GM19351 (cell line): Measurements from ENCODE around the gene PGGT1B.
A peak's percentile ranks its signal among the peaks of the same experiment; 100 is the strongest.

ENCODE experiments used
- ATAC-seq: cut with Tn5 transposase; IDR thresholded peaks from one replicate; pipeline ENCODE4 v1.9.1; 2021; ENCODE audit warnings: mild to moderate bottlenecking, moderate library complexity; ENCODE audit not compliant: unreplicated experiment

Gene PGGT1B

GRCh38 chr5:115184770-115185169 is 77.9 kb downstream of the PGGT1B start:
- no peak for ATAC-seq

GRCh38 chr5:115181757-115182156 is 80.9 kb downstream of the PGGT1B start:
- ATAC-seq, result no peak

- peak; percentile 74 for ATAC-seq
These were observed 82.4 kb downstream of the PGGT1B start for GRCh38 chr5:115180165-115180709.

DNA sequence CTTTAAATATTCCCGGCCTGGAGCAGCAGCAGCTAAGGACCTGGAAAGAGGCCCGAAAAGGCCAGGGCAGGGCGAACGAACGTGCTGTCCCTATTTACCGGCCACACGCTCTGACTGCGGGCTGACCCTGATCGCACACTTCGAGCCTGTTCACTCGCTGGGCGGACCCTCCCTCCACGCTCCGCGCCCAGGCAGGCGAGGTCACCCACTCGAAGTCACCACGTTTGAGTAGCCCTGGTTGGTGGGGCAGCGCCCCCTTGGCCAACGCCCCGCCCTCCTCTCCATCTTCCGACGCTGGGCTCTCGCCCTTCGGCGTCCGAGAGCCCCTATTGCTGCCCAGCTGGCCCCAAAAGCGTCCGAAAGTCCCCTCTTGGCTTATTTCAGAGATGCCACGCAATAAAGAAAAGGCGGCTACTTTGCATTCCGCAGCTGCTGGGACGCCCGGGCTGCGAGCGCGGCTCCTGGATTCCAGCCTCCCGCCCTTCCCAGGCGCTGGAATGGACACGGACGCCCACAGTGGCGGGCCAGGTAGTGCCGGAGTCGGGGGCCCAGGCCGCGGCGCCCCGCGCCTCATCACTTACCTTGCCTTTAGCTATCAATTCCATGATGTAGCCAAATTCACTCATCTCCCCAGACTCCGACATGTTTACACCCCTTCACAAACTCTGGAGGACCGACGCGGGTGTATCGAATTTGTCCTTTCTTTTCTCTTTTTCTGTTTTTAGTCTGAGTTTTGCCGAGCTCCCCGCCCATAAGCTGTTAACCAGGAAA is 83.1 kb downstream of the PGGT1B start:
- peak; percentile 38 for ATAC-seq

- no peak for ATAC-seq
These were observed 83.7 kb downstream of the PGGT1B start for GRCh38 chr5:115179030-115179393.

- no peak for ATAC-seq
These were observed 91.7 kb downstream of the PGGT1B start for GRCh38 chr5:115170929-115171510.

DNA sequence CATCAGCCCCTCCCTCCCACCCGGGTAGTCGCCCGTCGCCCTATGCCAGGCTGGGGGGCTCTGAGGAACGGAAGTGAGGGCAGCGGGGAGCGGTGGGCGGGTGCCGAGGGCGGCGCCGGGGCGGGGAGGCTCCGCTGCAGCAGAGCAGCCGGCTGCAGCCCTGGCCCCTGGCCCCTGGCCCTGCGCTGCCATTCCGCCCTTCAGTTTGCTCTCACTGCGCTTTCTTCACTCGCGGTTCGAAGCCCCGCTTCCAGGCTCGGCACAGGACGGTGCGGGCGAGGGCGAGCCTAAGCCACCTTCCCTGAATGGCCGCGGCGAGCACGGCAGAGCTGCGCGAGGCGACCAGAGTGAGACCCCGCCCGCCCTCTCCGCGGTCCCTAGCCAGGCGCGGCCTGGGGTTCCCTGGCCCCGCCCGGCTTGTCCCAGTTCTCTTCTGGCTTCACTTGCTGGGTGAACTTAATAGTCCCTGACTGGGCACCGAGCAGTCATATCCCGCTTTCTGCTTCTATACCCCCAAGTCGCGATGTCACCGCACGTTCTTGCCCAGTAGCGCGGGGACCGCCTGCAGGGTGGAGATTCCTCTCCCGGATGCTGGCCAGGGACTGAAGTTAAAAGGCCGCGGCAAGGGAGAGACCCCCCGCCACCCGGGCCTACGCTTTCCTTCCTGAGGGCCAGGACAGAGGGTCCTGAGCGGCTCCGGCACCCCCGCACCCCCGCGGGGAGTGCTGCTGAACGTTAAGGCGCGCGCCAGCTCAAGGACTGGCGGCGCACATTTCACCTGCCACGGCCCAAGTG is 92.3 kb downstream of the PGGT1B start:
- ATAC-seq, result peak; percentile 46

- peak; percentile 96 for ATAC-seq
These were observed 93.1 kb downstream of the PGGT1B start, which contains the start of gene TRIM36 for GRCh38 chr5:115169487-115170133. Gene TRIM36, minus strand, starts transcription at chr5:115169908. Its CDS starts 274 bp downstream, at chr5:115169634.

DNA sequence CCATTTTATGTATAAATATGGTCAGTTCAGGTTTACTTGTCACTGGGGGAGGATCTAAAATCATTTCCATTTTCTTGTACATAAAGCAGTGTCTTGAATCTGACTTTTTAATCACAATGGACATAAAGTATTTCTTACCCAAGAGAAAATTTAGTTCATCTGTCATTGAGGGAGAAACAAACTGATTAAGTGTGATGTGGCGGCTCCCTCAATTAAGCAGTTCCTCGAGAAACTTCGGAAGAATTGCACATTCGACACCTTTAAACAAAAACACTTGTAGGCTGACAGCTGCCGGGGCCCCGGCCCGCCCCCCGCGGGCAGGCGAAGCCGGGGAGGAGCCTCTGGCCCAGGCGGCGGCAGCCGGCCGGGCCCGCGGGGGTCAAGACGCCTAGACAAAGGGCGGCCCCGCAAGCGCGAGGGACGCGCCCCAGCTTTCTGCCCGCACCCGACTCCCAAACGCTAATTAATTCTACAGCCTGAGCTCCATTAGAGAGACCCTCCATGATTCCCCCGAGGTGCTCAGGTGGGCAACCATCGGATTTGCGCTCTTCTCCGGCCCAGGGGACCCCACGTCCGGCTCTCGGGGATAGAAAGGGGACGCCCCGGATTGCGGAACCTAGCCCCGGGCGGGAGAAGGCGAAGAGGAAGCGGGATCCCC is 93.7 kb downstream of the PGGT1B start:
- ATAC-seq, result peak; percentile 6

GRCh38 chr5:115166744-115167393 is 95.8 kb downstream of the PGGT1B start:
- no peak for ATAC-seq

DNA sequence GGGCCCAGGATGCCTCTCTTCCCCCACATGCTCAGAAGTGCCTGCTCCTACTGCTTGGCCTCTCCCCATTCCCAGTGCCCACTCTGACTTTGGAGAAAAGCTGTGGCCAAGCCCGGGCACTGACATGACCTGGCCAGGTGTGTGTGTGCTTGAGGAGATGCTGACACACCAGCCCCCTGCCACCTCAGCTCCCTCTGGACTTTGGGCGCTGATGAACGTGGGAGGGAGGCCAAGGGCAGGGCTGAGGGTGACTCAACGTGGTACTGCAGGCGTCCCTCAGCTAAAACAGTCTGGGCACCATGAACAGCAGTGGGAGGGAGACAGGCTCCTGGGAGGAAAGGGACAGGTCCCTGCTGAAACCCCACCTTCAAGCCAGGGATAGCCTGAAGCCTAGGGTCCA is 96.9 kb downstream of the PGGT1B start:
- ATAC-seq, result no peak

- ATAC-seq, result no peak
These were observed 101.7 kb downstream of the PGGT1B start for GRCh38 chr5:115160975-115161475.
